Chondrocyte (in vitro differentiated cells): ENCODE measurements around the gene SERPIND1. TPM values are rescaled to one million over a fixed set of nuclear protein-coding genes. Genes with fewer than 3 reads are reported as not detected.

Experiments
- DNase-seq: peaks from one replicate; pipeline ENCODE4 v3.0.0; 2021; ENCODE audit warnings: mixed read lengths, low spot score
- H3K27ac Mint-ChIP-seq: one replicate; pipeline ENCODE4 v1.8.0; 2021; ENCODE audit warnings: mild to moderate bottlenecking, moderate library complexity, mixed read lengths; ENCODE audit not compliant: unreplicated experiment
- H3K27me3 Mint-ChIP-seq: 2 replicates; pipeline ENCODE4 v1.8.0; 2021; ENCODE audit warnings: low read depth, mixed read lengths
- H3K36me3 Mint-ChIP-seq: 2 replicates; pipeline ENCODE4 v1.8.0; 2021; ENCODE audit warnings: low read depth, mixed read lengths
- H3K4me1 Mint-ChIP-seq: 2 replicates; pipeline ENCODE4 v1.8.0; 2021; ENCODE audit warnings: low read depth, mild to moderate bottlenecking, mixed read lengths
- H3K4me3 Mint-ChIP-seq: one replicate; pipeline ENCODE4 v1.8.0; 2021; ENCODE audit warnings: mild to moderate bottlenecking, moderate library complexity, mixed read lengths; ENCODE audit not compliant: unreplicated experiment
- H3K9me3 Mint-ChIP-seq: 2 replicates; pipeline ENCODE4 v1.8.0; 2021; ENCODE audit warnings: low read depth, mixed read lengths
- CTCF ChIP-seq: fragments of 200-600 bp; sonication (generic); IDR thresholded peaks from 2 replicates; pipeline ENCODE4 v1.5.0; 2021; ENCODE audit warnings: antibody characterized with exemption, mild to moderate bottlenecking, moderate library complexity
- long read RNA-seq: library from polyadenylated mRNA; stranded (forward); transcript quantifications from one replicate; pipeline ENCODE4 v2.0.0, GENCODE V29; 2021
- total RNA-seq: library from RNA; stranded (reverse); gene quantifications from 3 replicates; pipeline ENCODE4 v1.2.1, GENCODE V29; 2021

The SERPIND1 gene
- not detected in 3 replicates for total RNA-seq
- long read RNA-seq = 0 reads

GRCh38 chr22:20773793-20774212, at the start of gene SERPIND1:
Gene SERPIND1 (plus strand): TSS chr22:20774113. CDS start chr22:20779313, 5,200 bp downstream.
- no peak within 1 kb of the TSS for H3K27ac Mint-ChIP-seq
- DNase-seq = peak; percentile 4
- H3K4me1 Mint-ChIP-seq = peaks cover 9% of the 10 kb centered on the region
- peaks cover 11% of the 10 kb centered on the region for H3K36me3 Mint-ChIP-seq
- H3K27me3 Mint-ChIP-seq = no peaks in the 10 kb centered on the region
- no peak for TF ChIP-seq CTCF
- H3K9me3 Mint-ChIP-seq = no peaks in the 10 kb centered on the region
- H3K4me3 Mint-ChIP-seq = no peak within 1 kb of the TSS

GRCh38 chr22:20724676-20725454, 49.0 kb upstream of the SERPIND1 start:
- Mint-ChIP-seq H3K36me3 (peaks cover 42% of the 10 kb centered on the region), H3K4me1 (no peaks in the 10 kb centered on the region), H3K27me3 (no peaks in the 10 kb centered on the region), H3K4me3 (no peak overlapping the region), H3K9me3 (no peaks in the 10 kb centered on the region), H3K27ac (no peak overlapping the region)
- DNase-seq = no peak
- no peak for TF ChIP-seq CTCF

GRCh38 chr22:20725987-20726558, 47.8 kb upstream of the SERPIND1 start:
- no peak for TF ChIP-seq CTCF
- Mint-ChIP-seq H3K27ac (no peak overlapping the region), H3K27me3 (no peaks in the 10 kb centered on the region), H3K36me3 (peaks cover 40% of the 10 kb centered on the region), H3K4me3 (no peak overlapping the region), H3K9me3 (no peaks in the 10 kb centered on the region), H3K4me1 (no peaks in the 10 kb centered on the region)
- DNase-seq = no peak

GRCh38 chr22:20727118-20728015, 46.5 kb upstream of the SERPIND1 start:
- Mint-ChIP-seq H3K4me3 (no peak overlapping the region), H3K36me3 (peaks cover 35% of the 10 kb centered on the region), H3K4me1 (no peaks in the 10 kb centered on the region), H3K27me3 (no peaks in the 10 kb centered on the region), H3K9me3 (no peaks in the 10 kb centered on the region), H3K27ac (no peak overlapping the region)
- TF ChIP-seq CTCF = no peak
- no peak for DNase-seq
